Measurements from ENCODE around the gene KANK4. TPM values are rescaled to one million over a fixed set of nuclear protein-coding genes. Genes with fewer than 3 reads are reported as not detected.

Gene KANK4
- total and polyA plus RNA-seq, 2 of the 8 experiments (the other 6 are each of a cell fraction or from before 2014, with no cell fraction given): 0.22 to 0.26 TPM

DNA sequence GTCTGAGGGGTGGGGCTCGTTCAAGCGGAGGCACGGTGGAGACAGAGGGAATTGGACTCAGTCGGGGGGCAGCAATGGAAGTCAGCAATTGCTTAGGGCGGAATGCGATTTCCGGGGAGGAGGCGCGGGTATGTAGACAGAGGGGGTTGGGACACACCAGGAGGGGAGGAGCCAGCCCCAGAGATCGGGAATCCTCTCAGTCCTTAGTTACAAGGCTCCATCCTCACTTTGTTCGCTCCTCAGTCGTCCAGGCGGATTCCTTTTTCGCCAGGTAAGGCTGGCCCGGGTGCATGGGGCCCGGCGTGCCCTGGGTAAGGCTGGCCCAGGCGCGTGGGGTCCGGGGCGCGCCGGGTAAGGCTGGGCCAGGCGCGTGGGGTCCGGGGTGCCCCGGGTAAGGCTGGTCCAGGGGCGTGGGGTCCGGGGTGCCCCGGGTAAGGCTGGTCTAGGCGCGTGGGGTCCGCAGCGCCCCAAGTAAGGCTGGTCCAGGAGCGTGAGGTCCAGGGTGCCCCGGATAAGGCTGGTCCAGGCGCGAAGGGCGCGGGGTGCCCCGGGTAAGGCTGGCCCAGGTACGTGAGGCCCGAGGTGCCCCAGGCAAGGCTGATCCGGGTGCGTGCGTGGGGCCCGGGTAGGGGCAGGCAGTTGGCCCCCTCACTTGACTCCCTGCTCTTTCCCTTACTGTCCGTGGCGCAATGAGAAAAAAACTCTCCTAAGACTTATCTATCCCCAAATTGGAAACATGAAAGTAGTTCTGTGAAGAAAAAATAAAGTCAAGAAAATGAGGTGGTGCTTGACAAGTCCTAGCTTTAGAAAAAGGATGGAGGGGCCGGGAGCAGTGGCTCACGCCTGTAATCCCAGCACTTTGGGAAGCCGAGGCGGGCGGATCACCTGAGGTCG is 124.3 kb downstream of the KANK4 start, which contains the start of gene L1TD1 (continued):
- TF ChIP-seq TEAD4 (IDR thresholded peaks at IDR 0.05; ENCODE audit: low read depth, low read length) (peak; percentile 96), EZH2 (IDR thresholded peaks at IDR 0.05; ENCODE audit: low read depth, low read length, severe bottlenecking) (no peak), GTF2F1 (IDR thresholded peaks at IDR 0.05; ENCODE audit: borderline replicate concordance, low read depth, low read length) (peak; percentile 82; the same call in 1 of the 2 replicates), NRF1 (IDR thresholded peaks at IDR 0.05; ENCODE audit: low read depth, low read length) (no peak), TCF12 (IDR thresholded peaks at IDR 0.05; ENCODE audit: low read depth, low read length) (no peak), CEBPB (IDR thresholded peaks at IDR 0.05; ENCODE audit: low read depth, low read length) (0 out of 2 replicates have a peak, but pooled peaks have one; percentile 18), EP300 (IDR thresholded peaks at IDR 0.05; ENCODE audit: borderline replicate concordance in 1 of 2, low read depth in 2 of 2, low read length in 2 of 2) (no peak; a peak in 1 of 3 replicates), CBX8 (IDR thresholded peaks at IDR 0.05; ENCODE audit: borderline replicate concordance, low read depth, low read length) (no peak)
- TF ChIP-seq, protein P1, sequence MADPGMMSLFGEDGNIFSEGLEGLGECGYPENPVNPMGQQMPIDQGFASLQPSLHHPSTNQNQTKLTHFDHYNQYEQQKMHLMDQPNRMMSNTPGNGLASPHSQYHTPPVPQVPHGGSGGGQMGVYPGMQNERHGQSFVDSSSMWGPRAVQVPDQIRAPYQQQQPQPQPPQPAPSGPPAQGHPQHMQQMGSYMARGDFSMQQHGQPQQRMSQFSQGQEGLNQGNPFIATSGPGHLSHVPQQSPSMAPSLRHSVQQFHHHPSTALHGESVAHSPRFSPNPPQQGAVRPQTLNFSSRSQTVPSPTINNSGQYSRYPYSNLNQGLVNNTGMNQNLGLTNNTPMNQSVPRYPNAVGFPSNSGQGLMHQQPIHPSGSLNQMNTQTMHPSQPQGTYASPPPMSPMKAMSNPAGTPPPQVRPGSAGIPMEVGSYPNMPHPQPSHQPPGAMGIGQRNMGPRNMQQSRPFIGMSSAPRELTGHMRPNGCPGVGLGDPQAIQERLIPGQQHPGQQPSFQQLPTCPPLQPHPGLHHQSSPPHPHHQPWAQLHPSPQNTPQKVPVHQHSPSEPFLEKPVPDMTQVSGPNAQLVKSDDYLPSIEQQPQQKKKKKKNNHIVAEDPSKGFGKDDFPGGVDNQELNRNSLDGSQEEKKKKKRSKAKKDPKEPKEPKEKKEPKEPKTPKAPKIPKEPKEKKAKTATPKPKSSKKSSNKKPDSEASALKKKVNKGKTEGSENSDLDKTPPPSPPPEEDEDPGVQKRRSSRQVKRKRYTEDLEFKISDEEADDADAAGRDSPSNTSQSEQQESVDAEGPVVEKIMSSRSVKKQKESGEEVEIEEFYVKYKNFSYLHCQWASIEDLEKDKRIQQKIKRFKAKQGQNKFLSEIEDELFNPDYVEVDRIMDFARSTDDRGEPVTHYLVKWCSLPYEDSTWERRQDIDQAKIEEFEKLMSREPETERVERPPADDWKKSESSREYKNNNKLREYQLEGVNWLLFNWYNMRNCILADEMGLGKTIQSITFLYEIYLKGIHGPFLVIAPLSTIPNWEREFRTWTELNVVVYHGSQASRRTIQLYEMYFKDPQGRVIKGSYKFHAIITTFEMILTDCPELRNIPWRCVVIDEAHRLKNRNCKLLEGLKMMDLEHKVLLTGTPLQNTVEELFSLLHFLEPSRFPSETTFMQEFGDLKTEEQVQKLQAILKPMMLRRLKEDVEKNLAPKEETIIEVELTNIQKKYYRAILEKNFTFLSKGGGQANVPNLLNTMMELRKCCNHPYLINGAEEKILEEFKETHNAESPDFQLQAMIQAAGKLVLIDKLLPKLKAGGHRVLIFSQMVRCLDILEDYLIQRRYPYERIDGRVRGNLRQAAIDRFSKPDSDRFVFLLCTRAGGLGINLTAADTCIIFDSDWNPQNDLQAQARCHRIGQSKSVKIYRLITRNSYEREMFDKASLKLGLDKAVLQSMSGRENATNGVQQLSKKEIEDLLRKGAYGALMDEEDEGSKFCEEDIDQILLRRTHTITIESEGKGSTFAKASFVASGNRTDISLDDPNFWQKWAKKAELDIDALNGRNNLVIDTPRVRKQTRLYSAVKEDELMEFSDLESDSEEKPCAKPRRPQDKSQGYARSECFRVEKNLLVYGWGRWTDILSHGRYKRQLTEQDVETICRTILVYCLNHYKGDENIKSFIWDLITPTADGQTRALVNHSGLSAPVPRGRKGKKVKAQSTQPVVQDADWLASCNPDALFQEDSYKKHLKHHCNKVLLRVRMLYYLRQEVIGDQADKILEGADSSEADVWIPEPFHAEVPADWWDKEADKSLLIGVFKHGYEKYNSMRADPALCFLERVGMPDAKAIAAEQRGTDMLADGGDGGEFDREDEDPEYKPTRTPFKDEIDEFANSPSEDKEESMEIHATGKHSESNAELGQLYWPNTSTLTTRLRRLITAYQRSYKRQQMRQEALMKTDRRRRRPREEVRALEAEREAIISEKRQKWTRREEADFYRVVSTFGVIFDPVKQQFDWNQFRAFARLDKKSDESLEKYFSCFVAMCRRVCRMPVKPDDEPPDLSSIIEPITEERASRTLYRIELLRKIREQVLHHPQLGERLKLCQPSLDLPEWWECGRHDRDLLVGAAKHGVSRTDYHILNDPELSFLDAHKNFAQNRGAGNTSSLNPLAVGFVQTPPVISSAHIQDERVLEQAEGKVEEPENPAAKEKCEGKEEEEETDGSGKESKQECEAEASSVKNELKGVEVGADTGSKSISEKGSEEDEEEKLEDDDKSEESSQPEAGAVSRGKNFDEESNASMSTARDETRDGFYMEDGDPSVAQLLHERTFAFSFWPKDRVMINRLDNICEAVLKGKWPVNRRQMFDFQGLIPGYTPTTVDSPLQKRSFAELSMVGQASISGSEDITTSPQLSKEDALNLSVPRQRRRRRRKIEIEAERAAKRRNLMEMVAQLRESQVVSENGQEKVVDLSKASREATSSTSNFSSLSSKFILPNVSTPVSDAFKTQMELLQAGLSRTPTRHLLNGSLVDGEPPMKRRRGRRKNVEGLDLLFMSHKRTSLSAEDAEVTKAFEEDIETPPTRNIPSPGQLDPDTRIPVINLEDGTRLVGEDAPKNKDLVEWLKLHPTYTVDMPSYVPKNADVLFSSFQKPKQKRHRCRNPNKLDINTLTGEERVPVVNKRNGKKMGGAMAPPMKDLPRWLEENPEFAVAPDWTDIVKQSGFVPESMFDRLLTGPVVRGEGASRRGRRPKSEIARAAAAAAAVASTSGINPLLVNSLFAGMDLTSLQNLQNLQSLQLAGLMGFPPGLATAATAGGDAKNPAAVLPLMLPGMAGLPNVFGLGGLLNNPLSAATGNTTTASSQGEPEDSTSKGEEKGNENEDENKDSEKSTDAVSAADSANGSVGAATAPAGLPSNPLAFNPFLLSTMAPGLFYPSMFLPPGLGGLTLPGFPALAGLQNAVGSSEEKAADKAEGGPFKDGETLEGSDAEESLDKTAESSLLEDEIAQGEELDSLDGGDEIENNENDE (IDR thresholded peaks at IDR 0.05; ENCODE audit: insufficient replicate concordance, low read length): peak; percentile 6

Measured in H1 (cell line).